HG03439 (cell line): Measurements from ENCODE around the gene EPN1.

Experiments
- ATAC-seq: cut with Tn5 transposase; IDR thresholded peaks from one replicate; pipeline ENCODE4 v1.9.1; 2021; ENCODE audit warnings: mild to moderate bottlenecking, moderate library complexity; ENCODE audit not compliant: unreplicated experiment

Gene EPN1

DNA sequence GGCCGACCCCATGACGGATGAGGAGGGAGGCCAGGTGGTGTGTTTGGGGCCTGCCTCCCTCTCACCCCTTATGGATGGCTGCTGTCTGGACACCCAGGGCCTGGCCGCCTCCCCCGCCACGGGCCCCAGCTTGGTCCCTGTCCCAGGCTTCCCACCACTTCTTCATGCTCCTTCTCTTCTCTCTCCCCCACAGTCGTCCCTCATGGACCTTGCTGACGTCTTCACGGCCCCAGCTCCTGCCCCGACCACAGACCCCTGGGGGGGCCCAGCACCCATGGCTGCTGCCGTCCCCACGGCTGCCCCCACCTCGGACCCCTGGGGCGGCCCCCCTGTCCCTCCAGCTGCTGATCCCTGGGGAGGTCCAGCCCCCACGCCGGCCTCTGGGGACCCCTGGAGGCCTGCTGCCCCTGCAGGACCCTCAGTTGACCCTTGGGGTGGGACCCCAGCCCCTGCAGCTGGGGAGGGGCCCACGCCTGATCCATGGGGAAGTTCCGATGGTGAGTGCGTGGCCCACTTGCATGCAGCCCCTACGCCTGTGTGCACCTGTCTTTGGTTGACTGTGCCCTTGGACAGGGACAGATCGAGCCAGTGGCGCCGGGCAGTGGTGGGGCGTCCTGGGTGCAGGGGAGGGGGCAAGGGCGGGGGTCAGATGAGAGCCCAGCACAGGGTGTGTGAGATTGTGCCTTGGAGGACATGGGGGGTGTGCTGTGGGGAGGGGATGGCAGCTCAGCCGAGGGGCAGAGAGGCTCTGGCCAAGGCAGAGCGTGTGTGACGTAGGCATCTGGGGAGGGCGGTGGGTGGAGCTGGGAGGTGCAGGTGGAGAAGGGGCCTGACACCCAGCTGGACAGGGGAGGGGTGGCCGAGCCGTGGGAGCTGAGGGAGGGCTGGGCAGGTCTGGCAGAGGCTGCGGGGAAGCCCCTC, 16.8 kb downstream of the EPN1 start:
- no peak for ATAC-seq

DNA sequence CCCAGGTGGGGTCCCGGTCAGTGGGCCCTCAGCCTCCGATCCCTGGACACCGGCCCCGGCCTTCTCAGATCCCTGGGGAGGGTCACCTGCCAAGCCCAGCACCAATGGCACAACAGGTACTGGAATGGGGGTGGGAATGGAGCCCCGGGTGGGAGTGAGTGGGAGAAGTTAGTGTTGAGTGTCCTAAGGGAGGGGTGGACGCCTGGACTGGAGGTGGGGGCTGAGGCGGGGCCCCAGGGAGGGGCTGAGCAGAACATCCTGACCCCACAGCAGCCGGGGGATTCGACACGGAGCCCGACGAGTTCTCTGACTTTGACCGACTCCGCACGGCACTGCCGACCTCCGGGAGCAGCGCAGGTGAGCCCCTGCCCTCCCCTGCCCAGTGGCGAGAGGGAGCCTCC, 17.7 kb downstream of the EPN1 start:
- no peak for ATAC-seq

DNA sequence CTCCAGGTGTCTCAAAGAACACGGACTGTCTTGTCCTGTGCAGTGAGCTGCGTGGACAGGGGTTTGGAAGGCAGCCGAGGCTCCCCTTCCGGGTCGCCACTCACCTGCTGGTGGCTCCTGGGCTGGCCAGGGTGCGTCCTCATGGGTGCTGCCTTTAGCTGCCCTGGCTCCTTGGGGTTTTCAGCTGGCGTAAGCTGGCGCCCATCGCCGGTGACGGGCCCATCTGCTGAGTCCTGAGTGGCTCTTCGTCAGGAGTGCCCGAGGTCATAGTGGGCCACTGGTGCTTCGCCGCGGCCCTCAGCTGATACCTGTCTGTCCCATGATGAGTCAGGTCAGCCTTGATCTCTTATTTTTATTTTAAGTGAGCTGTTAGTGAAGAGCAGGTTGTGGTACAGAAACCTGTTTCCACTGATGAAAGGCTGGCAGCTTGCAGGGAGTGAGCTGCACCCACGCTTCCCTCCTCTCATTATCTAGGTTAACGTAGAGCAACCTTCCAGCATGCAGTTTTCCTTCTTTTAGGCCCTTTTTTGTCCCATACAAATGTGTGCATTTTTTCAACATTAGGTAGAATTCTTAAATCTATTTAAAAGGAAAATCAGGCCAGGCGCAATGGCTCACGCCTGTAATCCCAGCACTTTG, 18.4 kb downstream of the EPN1 start:
- no peak for ATAC-seq

DNA sequence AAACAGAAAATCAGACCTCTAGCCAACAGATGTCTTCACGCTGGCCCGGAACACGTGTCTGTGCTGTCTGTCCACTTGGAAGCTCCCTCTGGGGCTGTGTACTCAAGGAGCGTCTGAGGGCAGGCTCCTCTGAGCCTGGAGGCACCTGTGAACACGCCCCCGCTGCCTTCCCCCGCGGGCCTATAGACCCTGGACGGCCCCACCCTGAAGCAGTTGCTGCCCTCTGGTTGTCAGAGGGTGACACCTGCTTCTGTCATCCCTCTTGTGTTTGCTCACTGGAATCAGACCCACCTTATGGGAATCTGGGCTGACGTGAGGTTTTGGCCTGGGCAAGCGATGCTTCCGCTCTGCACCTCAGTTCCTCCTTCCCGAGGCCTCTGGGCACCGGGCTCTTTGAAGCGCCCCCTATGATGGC, 19.2 kb downstream of the EPN1 start:
- no peak for ATAC-seq

DNA sequence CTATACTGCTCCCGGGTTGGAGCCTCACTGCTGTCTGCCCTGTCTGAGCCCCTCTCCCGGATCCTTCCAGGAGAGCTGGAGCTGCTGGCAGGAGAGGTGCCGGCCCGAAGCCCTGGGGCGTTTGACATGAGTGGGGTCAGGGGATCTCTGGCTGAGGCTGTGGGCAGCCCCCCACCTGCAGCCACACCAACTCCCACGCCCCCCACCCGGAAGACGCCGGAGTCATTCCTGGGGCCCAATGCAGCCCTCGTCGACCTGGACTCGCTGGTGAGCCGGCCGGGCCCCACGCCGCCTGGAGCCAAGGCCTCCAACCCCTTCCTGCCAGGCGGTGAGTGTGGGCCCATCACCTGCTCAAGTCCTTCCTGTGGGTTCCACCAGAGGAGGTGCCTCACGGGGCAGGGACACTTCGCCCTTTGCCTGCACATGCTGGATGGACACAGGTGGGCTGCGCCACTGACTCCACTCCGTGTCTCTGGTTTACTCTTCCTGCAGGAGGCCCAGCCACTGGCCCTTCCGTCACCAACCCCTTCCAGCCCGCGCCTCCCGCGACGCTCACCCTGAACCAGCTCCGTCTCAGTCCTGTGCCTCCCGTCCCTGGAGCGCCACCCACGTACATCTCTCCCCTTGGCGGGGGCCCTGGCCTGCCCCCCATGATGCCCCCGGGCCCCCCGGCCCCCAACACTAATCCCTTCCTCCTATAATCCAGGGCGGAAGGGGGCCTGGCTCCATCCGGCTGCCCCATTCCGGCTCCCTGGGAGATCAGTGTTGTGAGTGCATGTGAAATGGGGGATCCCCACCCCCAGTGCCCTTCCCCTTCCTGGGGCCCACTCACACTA, 19.8 kb downstream of the EPN1 start:
- ATAC-seq = no peak

DNA sequence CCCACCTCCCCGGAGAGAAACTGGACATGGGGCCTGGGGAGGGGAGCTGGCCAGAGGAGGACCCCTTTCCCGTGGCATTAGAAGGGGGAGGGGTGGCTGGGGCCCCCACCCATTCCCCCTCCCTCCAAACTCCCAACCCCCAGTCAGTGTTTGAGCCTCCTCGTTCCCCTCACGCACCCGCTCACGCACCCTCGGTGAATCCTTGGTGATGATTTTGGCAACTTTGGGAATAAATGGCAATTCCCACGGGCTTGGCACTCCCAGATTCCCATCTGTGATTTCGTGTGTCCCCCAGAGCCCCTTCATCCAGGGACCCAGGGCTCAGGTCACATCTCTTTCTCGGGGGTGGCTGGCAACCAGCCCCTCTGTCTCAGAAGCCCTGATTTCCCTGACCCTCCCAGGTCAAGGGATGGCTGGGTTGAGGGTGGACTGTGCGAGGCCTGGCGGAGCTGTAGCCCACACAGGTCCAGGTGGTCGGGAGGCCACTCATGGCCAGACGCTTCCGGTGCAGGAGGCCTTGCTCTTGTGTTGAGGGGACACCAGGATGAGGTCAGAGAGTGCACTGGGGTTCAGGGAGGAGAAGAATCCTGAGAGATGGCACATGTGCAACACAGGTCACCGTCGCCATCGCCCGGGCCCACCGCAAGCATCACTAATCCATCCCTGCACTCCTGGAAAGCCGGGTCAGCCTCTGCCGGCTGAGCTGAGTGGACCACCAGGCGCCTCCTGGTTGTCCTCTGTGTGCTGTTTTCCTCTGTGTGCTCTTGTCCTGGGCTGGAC, 20.7 kb downstream of the EPN1 start:
- no peak for ATAC-seq

DNA sequence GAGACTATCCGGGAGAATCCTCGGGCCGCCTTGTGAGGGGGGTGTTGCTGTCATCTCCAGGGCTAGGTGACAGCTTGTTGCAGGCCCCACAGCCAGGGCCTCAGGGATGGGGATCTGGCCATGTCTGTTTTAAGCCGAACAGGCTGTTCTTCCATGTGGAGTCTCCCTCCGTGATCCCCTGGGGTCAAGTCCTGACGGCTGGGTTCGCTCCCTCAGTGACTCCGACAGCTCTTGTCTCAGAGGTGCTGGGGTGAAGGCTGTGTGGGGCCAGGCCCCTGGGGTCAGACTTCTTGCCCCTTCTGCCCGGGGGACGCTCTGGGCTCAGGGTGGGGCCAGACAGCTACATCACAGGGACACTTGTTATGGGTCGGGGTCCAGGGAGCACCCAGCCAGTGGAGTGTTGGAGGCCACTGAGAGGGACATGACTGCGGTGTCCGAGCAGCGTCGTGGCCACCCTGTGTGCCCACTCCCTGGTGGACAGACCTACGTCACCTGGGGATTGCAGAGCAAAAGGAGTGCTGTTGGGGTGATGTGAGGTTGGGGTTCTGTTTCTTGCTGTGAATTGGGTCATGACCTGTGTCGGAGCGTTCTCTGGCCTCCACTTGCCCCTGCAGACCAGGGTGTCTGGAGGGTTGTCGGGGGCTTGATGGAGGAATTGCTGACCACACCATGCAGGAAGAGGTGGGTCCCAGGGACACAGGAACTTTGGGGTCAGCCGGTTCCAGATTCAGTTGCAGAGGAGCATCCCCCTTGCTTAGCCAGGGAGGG, 21.5 kb downstream of the EPN1 start:
- ATAC-seq = no peak

DNA sequence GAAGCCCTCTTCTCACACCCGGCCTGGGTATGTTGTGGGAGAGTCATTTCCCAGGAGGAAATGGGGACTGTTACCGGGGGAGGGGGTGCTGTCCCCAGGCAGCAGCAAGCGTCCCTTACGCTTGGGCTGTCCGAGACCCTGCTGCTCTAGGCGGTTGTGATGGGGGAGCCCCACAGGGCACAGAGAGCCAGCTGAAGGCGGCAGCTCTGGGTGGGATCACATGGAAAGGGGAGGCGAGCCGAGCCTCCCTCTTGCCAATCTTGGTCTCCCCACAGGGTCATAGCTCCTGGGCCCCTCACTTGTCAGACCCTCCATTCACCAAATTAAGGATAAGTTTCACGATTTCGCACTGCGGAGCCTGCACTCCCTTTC, 22.0 kb downstream of the EPN1 start:
- no peak for ATAC-seq

DNA sequence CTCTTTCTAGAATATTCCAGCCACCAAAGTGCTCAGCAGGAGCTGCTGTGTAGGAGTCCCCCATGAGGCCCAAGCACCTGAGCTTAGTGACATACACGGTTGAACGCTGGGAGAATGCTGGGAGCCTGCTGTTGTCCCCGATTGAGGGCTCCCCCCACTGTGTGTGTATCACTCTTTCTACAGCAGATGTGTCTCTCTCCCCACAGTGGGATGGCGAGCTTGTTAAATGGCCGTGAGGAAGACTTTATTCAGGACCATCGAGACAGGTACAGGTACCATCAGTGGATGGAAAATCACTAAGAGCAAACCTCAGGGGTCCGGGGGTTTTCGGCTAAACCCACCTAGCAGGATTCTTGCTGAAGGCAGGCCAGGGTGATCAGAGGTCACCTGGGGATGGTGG, 22.7 kb downstream of the EPN1 start:
- no peak for ATAC-seq

DNA sequence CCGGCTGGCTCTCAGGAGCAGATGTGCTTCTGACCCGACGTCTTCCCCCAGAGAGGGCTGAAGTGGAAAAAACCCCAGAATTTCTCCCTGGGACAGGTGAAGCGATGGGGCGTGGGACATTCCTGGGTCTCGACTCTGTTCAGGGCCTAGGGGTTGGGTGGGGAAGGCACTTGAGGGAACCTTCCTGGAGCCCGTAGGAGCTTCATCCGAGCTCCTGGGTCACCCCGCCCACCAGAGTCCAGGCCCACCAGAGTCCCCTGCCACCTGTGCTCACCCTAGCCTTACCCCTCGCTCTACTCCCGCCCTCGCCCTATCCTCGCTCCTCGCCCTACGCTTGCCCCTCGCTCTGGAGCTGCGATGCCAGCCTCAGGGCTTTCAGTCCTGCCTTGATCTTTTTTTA, 23.2 kb downstream of the EPN1 start:
- no peak for ATAC-seq

DNA sequence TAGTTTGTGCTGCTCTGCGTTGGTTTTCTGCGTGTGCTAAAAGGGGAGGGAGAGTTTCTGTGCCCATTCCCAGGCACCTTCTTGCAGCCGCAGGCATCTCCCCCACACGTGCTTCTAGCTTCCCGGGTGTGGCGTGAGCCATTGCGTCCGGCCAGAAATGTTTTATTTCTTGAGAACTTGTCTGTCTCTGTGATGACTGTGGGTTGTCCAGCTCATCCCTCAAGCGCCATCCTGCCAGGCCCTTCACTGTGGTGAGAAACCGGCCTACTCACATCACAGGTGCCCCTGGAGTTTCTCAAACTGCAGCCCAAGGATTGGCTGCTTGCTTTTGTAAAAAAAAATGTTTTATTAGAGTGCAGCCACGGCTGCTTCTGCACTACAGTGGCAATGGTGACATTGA, 24.2 kb downstream of the EPN1 start:
- ATAC-seq = no peak

DNA sequence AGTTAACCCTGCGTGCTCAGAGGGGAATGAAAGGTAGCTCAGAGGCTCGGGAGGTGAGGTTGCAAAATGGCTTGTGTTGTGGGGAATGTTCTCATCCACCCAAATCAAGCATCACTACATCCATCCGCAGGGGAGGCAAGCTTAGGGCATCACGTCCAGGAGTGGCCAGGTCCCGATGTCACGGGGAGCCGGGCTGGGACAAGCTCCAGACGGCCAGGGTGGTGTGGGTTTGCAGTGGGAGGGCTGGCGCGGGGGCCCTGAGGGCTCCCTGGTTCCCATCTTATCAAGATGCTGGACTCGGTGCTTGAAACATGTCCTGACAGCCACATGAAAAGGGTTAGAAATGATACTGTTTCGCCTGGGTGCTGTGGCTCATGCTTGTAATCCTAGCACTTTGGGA, 25.8 kb downstream of the EPN1 start:
- ATAC-seq = no peak

DNA sequence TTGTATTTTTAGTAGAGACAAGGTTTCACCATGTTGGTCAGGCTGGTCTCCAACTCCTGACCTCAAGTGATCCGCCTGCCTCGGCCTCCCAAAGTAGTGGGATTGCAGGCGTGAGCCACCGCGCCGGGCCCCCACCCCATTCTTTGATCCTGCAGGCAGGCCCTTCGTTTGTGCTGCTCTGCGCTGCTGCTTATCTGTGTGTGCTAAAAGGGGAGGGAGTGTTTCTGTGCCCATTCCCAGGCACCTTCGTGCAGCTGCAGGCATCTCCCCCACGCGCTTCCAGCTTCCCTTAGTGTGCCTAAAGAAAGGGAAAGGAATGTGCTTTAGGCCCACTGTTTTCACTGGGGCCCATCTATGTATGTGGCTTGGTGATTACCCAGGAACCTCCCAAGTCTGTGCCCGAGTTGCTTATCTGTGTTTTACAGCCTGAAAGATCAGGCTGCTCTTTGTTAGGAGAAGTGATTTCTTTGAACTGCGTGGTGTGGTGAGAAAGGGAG, 27.2 kb downstream of the EPN1 start:
- no peak for ATAC-seq

DNA sequence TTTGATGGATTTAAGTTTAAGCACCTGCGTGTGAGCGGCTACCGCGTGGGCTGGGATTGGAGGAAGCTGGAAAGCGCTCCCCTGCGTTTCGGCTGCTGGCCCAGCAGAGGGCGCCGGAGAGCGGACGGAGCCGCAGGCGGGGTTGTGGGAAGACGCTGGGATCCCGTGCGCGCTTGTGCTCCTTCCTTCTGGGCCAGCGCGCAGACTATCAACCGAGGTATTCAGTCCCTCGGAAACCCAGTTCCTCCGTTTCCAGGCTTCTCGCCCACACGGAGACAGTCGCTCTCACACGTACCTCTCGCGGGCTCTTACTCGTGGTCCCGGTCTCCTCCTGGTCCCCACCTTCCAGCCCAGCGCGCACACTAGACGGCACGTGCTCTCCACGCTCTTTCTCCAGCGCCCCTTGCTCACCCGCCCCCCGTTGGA, 28.8 kb downstream of the EPN1 start:
- ATAC-seq = no peak

DNA sequence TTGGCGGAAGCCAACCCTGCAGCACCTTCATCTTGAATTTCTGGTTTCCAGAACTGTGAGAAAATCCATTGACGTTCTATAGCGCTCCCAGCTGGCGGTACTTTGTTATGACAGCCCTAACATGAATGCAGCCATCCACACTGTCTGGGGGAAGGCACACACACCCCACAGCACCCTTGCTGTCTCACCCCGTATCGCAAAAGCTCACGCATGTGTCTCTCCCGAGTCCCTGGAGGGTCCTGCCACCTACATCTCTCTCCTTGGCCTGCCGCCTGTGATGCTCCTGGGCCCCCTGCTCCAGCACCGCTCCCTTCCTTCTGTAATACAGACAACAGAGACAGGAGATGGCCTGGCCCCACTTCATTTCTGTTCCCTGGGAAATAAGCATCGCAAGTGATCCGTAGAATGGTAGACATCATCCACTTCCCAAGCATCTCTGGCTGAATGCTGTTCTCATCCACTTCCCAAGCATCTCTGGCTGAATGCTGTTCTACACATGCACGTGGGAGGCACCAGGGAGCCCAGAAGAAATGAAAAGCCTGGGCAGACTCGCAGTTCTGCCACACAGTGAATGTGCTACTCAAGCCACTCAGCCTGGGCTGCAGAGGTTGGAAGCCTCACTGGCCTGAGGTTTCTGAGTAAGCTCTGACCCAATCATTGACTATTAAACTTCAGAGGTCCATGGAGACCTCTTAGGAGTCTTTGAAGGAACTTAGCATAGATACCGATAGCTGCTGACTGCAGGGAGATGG, 29.6 kb downstream of the EPN1 start:
- ATAC-seq = no peak

DNA sequence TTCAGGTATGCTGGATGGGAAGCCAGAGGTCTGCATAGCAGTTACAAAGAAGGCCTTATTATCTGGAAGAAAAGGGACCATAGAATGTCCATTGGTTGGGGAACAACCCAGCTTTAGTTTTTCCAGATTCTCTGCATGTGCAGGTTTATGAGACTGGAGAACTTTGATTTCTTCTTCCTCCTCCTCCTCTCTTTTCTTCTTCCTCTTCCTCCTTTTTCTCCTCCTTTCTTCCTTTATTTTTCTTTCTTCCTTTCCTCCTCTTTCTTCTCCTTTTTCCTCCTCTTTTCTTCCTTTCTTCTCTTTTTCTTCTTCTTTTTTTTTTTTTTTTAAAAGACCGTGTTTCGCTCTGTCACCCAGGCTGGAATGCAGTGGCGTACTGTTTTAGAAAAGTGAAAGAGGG, 30.9 kb downstream of the EPN1 start:
- ATAC-seq = no peak

DNA sequence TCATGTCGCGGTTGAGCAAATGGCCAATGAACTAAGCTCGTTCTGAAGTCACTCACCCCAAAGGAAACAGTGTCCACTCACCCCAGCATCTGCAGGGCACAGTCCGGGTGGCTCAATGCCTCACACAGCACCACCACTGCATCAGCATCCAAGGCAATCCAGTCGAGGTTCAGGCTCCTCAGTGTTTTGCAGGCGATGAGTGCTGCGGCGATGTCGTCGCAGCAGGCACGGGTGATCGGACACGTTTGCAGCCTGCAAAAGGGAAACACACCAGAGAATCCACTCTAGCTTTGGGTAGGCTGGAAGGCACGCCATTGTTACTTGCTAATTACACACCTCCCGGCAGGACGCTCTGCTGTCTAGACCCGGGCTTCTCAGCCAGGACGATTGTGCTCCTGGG, 36.7 kb downstream of the EPN1 start:
- no peak for ATAC-seq

DNA sequence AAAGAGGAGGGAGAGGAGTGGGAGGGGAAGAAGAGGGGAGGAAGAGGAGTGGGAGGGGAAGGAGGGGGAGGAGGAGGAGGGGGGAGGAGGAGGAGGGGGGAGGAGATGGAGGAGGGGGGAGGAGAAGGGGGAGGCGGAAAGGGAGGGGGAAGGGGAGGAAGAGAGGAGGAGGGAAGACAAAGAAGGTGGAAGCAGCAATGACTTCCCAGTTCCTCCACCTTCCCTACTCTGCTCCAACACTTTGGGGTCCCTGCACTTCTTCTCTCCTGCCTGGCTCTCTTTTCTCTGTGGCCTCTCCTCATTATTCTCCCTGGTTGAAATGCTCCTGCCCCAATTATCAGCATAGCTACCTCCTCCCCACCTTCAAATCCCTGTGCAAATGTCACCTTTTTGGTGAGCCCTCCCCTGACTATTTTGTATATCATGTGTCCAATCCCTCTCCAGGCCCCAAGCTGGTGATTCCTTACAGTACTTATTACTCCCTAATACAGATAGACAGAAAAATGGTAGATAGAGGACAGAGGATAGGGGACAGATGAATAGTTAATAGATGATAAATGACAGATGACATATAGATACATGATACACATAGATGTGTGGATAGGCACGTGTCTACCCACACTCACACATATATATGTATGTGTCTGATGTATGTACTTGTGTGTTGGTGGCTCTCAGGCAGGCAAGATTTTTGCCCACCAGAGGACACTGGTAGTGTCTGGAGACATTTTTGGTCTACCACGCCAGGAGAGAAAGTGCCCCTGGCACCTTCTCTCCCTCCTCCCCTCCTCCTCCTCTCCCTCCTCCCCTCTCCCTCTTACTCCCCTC, 38.0 kb downstream of the EPN1 start:
- ATAC-seq = no peak
